Measurements from ENCODE around the gene PSPC1. TPM values are rescaled to one million over a fixed set of nuclear protein-coding genes. Genes with fewer than 3 reads are reported as not detected.
A peak's percentile ranks its signal among the peaks of the same experiment; 100 is the strongest.

PSPC1 gene
- total and polyA plus RNA-seq, 2 of the 13 experiments (the other 11 are each of a cell fraction or from before 2014, with no cell fraction given) = 33.5 to 94.0 TPM

- TF ChIP-seq MTERF4 (CRISPR knock-in tag; IDR thresholded peaks at IDR 0.05) = no peak
Observed at GRCh38 chr13:19764237-19764636, 18.5 kb downstream of the PSPC1 start (continued).

GRCh38 chr13:19763618-19764017 is 19.1 kb downstream of the PSPC1 start:
- Histone ChIP-seq H2AFZ (ENCODE audit: low read length) (no peak overlapping the region), H3K79me2 (ENCODE audit: insufficient read depth, low read length) (peaks cover 86% of the 10 kb centered on the region), H3K4me3 (replicated peaks in 1 of 3; ENCODE audit: insufficient read depth in 1 of 3, low read depth in 2 of 3, low read length in 3 of 3) (no peak overlapping the region), H3K4me2 (ENCODE audit: low read depth, low read length) (no peak overlapping the region), H3K9ac (ENCODE audit: insufficient read depth, low read depth, low read length) (no peak overlapping the region), H3K36me3 (replicated peaks in 1 of 2; ENCODE audit: control insufficient read depth in 1 of 2, insufficient read depth in 2 of 2, low read length in 2 of 2) (peaks cover 10 to 49% of the 10 kb centered on the region in 2 experiments), H4K20me1 (ENCODE audit: insufficient read depth, low read length) (peaks cover 44% of the 10 kb centered on the region), H3K4me1 (ENCODE audit: insufficient read depth, low read length) (peaks cover 26% of the 10 kb centered on the region), H3K27me3 (ENCODE audit: control insufficient read depth in 1 of 2, insufficient read depth in 2 of 2, low read length in 2 of 2) (no peaks in the 10 kb centered on the region), H3K27ac (ENCODE audit: extremely low read length, insufficient read depth, low read length) (no peak overlapping the region), H3K9me3 (ENCODE audit: low read length) (no peaks in the 10 kb centered on the region)
- 98% methylated on average over 10 of the region's 10 CpGs for WGBS (ENCODE audit: low lambda C conversion rate)
- intact Hi-C loops (cut with micrococcal nuclease; ENCODE audit: unreplicated experiment) (no loop called here), in situ Hi-C loops (cut with HindIII; ENCODE audit: extremely low pct_ligation_motif_present, low pct_unique_long_range_greater_than_20kb) (no loop called here)
- POLR2A ChIA-PET = no interaction called here
- no peak for TF ChIP-seq ISX (CRISPR knock-in tag; conservative IDR thresholded peaks at IDR 0.05)
- peak; percentile 18 for TF ChIP-seq RBM22 (optimal IDR thresholded peaks at IDR 0.05; ENCODE audit: low read length)
- CTCF ChIA-PET (ENCODE audit: low intra/inter-chr PET ratio, low total read pairs) = no interaction called here
- no peak for ATAC-seq
- no TSS peak for BruUV-seq (replicated peaks)
- FAIRE-seq = no peak
- no peak for DNase-seq (ENCODE audit: low spot score)

- in situ Hi-C loops (cut with HindIII; ENCODE audit: extremely low pct_ligation_motif_present, low pct_unique_long_range_greater_than_20kb) (no loop called here), intact Hi-C loops (cut with micrococcal nuclease; ENCODE audit: unreplicated experiment) (no loop called here)
- TF ChIP-seq MXD4 (CRISPR knock-in tag; IDR thresholded peaks at IDR 0.05) (no peak), ZNF121 (CRISPR knock-in tag; IDR thresholded peaks at IDR 0.05) (peak; percentile 72; the same call in 1 of the 2 replicates)
- no peak overlapping the region for H3K9ac ChIP-seq (ENCODE audit: insufficient read depth, low read depth, low read length)
- ChIA-PET CTCF (ENCODE audit: low intra/inter-chr PET ratio, low total read pairs) (no interaction called here), POLR2A (no interaction called here)
- peaks cover 70% of the 10 kb centered on the region for H3K79me2 ChIP-seq (ENCODE audit: insufficient read depth, low read length)
- H3K27ac ChIP-seq (ENCODE audit: extremely low read length, insufficient read depth, low read length) = no peak overlapping the region
- WGBS (ENCODE audit: low lambda C conversion rate) = 95% methylated on average over 5 of the region's 5 CpGs
- peaks cover 13 to 57% of the 10 kb centered on the region in 2 experiments for H3K36me3 ChIP-seq (replicated peaks in 1 of 2; ENCODE audit: control insufficient read depth in 1 of 2, insufficient read depth in 2 of 2, low read length in 2 of 2)
- peaks cover 26% of the 10 kb centered on the region for H4K20me1 ChIP-seq (ENCODE audit: insufficient read depth, low read length)
- no peak for DNase-seq (ENCODE audit: low spot score)
- peaks cover 8% of the 10 kb centered on the region for H3K4me1 ChIP-seq (ENCODE audit: insufficient read depth, low read length)
- H3K9me3 ChIP-seq (ENCODE audit: low read length) = no peaks in the 10 kb centered on the region
- ATAC-seq = no peak
- BruUV-seq (replicated peaks) = no TSS peak
- no peaks in the 10 kb centered on the region for H3K27me3 ChIP-seq (ENCODE audit: control insufficient read depth in 1 of 2, insufficient read depth in 2 of 2, low read length in 2 of 2)
- H3K4me3 ChIP-seq (replicated peaks in 1 of 3; ENCODE audit: insufficient read depth in 1 of 3, low read depth in 2 of 3, low read length in 3 of 3) = no peak overlapping the region
- H2AFZ ChIP-seq (ENCODE audit: low read length) = no peak overlapping the region
- H3K4me2 ChIP-seq (ENCODE audit: low read depth, low read length) = no peak overlapping the region
- FAIRE-seq = no peak
Observed at GRCh38 chr13:19759669-19760068, 23.1 kb downstream of the PSPC1 start.
